ENCODE results near the gene LBX1. TPM values are rescaled to one million over a fixed set of nuclear protein-coding genes. Genes with fewer than 3 reads are reported as not detected.

The LBX1 gene
- total and polyA plus RNA-seq, 2 experiments from 2014 or later, result not detected

- in situ Hi-C loops (cut with MboI), result no loop called here
- Histone ChIP-seq H3K27ac (no peak overlapping the region), H3K79me2 (ENCODE audit: insufficient read depth) (no peaks in the 10 kb centered on the region), H3K27me3 (replicated peaks; ENCODE audit: insufficient read depth) (peaks cover 23% of the 10 kb centered on the region), H3K9ac (no peak overlapping the region), H3F3A (ENCODE audit: insufficient read depth) (no peaks in the 10 kb centered on the region), H3K9me3 (ENCODE audit: low read depth) (no peaks in the 10 kb centered on the region), H3K4me3 (no peak overlapping the region), H4K20me1 (ENCODE audit: insufficient read depth) (no peaks in the 10 kb centered on the region), H2AFZ (no peak overlapping the region), H3K9me2 (ENCODE audit: insufficient read depth) (no peaks in the 10 kb centered on the region), H3K4me2 (ENCODE audit: unreplicated experiment) (no peak overlapping the region), H3K4me1 (ENCODE audit: insufficient read depth) (no peaks in the 10 kb centered on the region), H3K36me3 (ENCODE audit: low read depth) (no peaks in the 10 kb centered on the region)
- no peak for DNase-seq
- WGBS, 2 experiments (ENCODE audit: low coverage in 1 of 2, low lambda C conversion rate in 2 of 2, missing lambda C conversion rate in 2 of 2), result 50 to 52% methylated on average over 11 of the region's 11 CpGs
- no peak for TF ChIP-seq EZH2phosphoT487 (IDR thresholded peaks at IDR 0.05; ENCODE audit: insufficient read depth, low read depth)
- TF ChIP-seq EZH2 (IDR thresholded peaks at IDR 0.05; ENCODE audit: insufficient read depth, poor library complexity, severe bottlenecking), result no peak
Measured at GRCh38 chr10:101263150-101263752, 34.0 kb upstream of the LBX1 start.

GRCh38 chr10:101262147-101262546 lies 32.9 kb upstream of the LBX1 start:
- in situ Hi-C loops (cut with MboI), result no loop called here

GRCh38 chr10:101261702-101262101 lies 32.4 kb upstream of the LBX1 start:
- H2AFZ ChIP-seq, result no peak overlapping the region
- DNase-seq, result no peak
- H3K9me3 ChIP-seq (ENCODE audit: low read depth), result no peaks in the 10 kb centered on the region
- H3K9me2 ChIP-seq (ENCODE audit: insufficient read depth), result no peaks in the 10 kb centered on the region
- WGBS, 2 experiments (ENCODE audit: low coverage in 1 of 2, low lambda C conversion rate in 2 of 2, missing lambda C conversion rate in 2 of 2), result 56 to 62% methylated on average over 3 of the region's 3 CpGs
- no peaks in the 10 kb centered on the region for H3F3A ChIP-seq (ENCODE audit: insufficient read depth)
- no peaks in the 10 kb centered on the region for H3K4me1 ChIP-seq (ENCODE audit: insufficient read depth)
- no peaks in the 10 kb centered on the region for H3K79me2 ChIP-seq (ENCODE audit: insufficient read depth)
- H3K4me2 ChIP-seq (ENCODE audit: unreplicated experiment), result no peak overlapping the region
- no peak overlapping the region for H3K27ac ChIP-seq
- TF ChIP-seq EZH2phosphoT487 (IDR thresholded peaks at IDR 0.05; ENCODE audit: insufficient read depth, low read depth) (no peak), EZH2 (IDR thresholded peaks at IDR 0.05; ENCODE audit: insufficient read depth, poor library complexity, severe bottlenecking) (no peak)
- H4K20me1 ChIP-seq (ENCODE audit: insufficient read depth), result no peaks in the 10 kb centered on the region
- H3K27me3 ChIP-seq (replicated peaks; ENCODE audit: insufficient read depth), result peaks cover 23% of the 10 kb centered on the region
- no peak overlapping the region for H3K4me3 ChIP-seq
- in situ Hi-C loops (cut with MboI), result no loop called here
- H3K36me3 ChIP-seq (ENCODE audit: low read depth), result no peaks in the 10 kb centered on the region
- no peak overlapping the region for H3K9ac ChIP-seq

More at GRCh38 chr10:101262147-101262546, 32.9 kb upstream of the LBX1 start:
- H3K27ac ChIP-seq, result no peak overlapping the region
- H4K20me1 ChIP-seq (ENCODE audit: insufficient read depth), result no peaks in the 10 kb centered on the region
- H3K4me2 ChIP-seq (ENCODE audit: unreplicated experiment), result no peak overlapping the region
- WGBS, 2 experiments (ENCODE audit: low coverage in 1 of 2, low lambda C conversion rate in 2 of 2, missing lambda C conversion rate in 2 of 2), result 57 to 59% methylated on average over 7 to 9 of the region's 9 CpGs
- no peak overlapping the region for H3K9ac ChIP-seq
- no peaks in the 10 kb centered on the region for H3K9me2 ChIP-seq (ENCODE audit: insufficient read depth)
- no peak for TF ChIP-seq EZH2phosphoT487 (IDR thresholded peaks at IDR 0.05; ENCODE audit: insufficient read depth, low read depth)
- no peak for TF ChIP-seq EZH2 (IDR thresholded peaks at IDR 0.05; ENCODE audit: insufficient read depth, poor library complexity, severe bottlenecking)
- H3K79me2 ChIP-seq (ENCODE audit: insufficient read depth), result no peaks in the 10 kb centered on the region
- no peaks in the 10 kb centered on the region for H3F3A ChIP-seq (ENCODE audit: insufficient read depth)
- H2AFZ ChIP-seq, result no peak overlapping the region
- no peaks in the 10 kb centered on the region for H3K36me3 ChIP-seq (ENCODE audit: low read depth)
- peaks cover 23% of the 10 kb centered on the region for H3K27me3 ChIP-seq (replicated peaks; ENCODE audit: insufficient read depth)
- H3K9me3 ChIP-seq (ENCODE audit: low read depth), result no peaks in the 10 kb centered on the region
- H3K4me1 ChIP-seq (ENCODE audit: insufficient read depth), result no peaks in the 10 kb centered on the region
- H3K4me3 ChIP-seq, result no peak overlapping the region
- DNase-seq, result no peak

GRCh38 chr10:101260764-101261481 lies 31.7 kb upstream of the LBX1 start:
- H3K79me2 ChIP-seq (ENCODE audit: insufficient read depth), result no peaks in the 10 kb centered on the region
- H3K36me3 ChIP-seq (ENCODE audit: low read depth), result no peaks in the 10 kb centered on the region
- H3K4me1 ChIP-seq (ENCODE audit: insufficient read depth), result no peaks in the 10 kb centered on the region
- in situ Hi-C loops (cut with MboI), result no loop called here
- H4K20me1 ChIP-seq (ENCODE audit: insufficient read depth), result no peaks in the 10 kb centered on the region
- peaks cover 23% of the 10 kb centered on the region for H3K27me3 ChIP-seq (replicated peaks; ENCODE audit: insufficient read depth)
- no peaks in the 10 kb centered on the region for H3K9me2 ChIP-seq (ENCODE audit: insufficient read depth)
- TF ChIP-seq EZH2 (IDR thresholded peaks at IDR 0.05; ENCODE audit: insufficient read depth, poor library complexity, severe bottlenecking) (no peak), EZH2phosphoT487 (IDR thresholded peaks at IDR 0.05; ENCODE audit: insufficient read depth, low read depth) (no peak)
- no peak overlapping the region for H3K4me2 ChIP-seq (ENCODE audit: unreplicated experiment)
- 31 to 34% methylated on average over 21 of the region's 21 CpGs for WGBS, 2 experiments (ENCODE audit: low coverage in 1 of 2, low lambda C conversion rate in 2 of 2, missing lambda C conversion rate in 2 of 2)
- DNase-seq, result no peak
- no peak overlapping the region for H3K4me3 ChIP-seq
- H2AFZ ChIP-seq, result no peak overlapping the region
- H3K9ac ChIP-seq, result no peak overlapping the region
- H3F3A ChIP-seq (ENCODE audit: insufficient read depth), result no peaks in the 10 kb centered on the region
- H3K9me3 ChIP-seq (ENCODE audit: low read depth), result no peaks in the 10 kb centered on the region
- no peak overlapping the region for H3K27ac ChIP-seq
